K562 (cell line): ENCODE results near the gene AKAP13. TPM values are rescaled to one million over a fixed set of nuclear protein-coding genes. Genes with fewer than 3 reads are reported as not detected.

Experiments used
- ATAC-seq: fragments of 200-7000 bp; cut with Tn5 transposase; 3 replicates; pipeline ENCODE4 v1.9.1; 2020; ENCODE audit warnings: moderate library complexity
- BruUV-seq: library from RNA; stranded (reverse); fragments of 400-500 nt; replicated peaks from 2 replicates; lab custom pipeline; 2021; lab: Mats Ljungman, UMichigan
- CTCF ChIA-PET: fragments of 300-600 bp; formaldehyde crosslinking; extraction: SDS; loops from one replicate; lab custom pipeline; 2021; ENCODE audit warnings: low intra/inter-chr PET ratio; lab: Yijun Ruan, JAX
- POLR2A ChIA-PET: fragments of 300-600, 350-650 bp; sonication (Branson Sonifier 250); formaldehyde crosslinking; extraction: SDS; loops from one replicate; lab custom pipeline; 2021; ENCODE audit warnings: antibody characterized with exemption, inconsistent platforms; lab: Yijun Ruan, JAX
- DNase-seq, 4 experiments: peaks; one replicate each; pipeline versions ENCODE4 v3.0.0 to v3.0.0-alpha.2; 2011 to 2018; ENCODE audit warnings: low spot score in 3 of 4, mixed read lengths in 3 of 4; ENCODE audit errors: extremely low read depth in 1 of 4
- FAIRE-seq: peaks from 2 replicates; lab custom pipeline; 2011; peaks lifted over from hg19 to GRCh38; lab: Jason Lieb, UNC
- H2AFZ ChIP-seq: 2 replicates; pipeline ENCODE4 v1.6.0; 2011; ENCODE audit warnings: low read depth, low read length, control low read depth, inconsistent platforms
- H3K27ac ChIP-seq: fragments of 200-600 bp; 3 replicates; pipeline ENCODE4 v1.8.0; 2011; ENCODE audit warnings: low read depth, mild to moderate bottlenecking, control low read depth, inconsistent platforms, low read length, moderate library complexity, mixed read lengths; ENCODE audit errors: extremely low read depth
- H3K27me3 ChIP-seq, 2 experiments: fragments of 300-600 bp in 1 of 2; 2 replicates in 1 of 2; 3 replicates in 1 of 2; pipeline versions ENCODE4 v1.6.0 to v1.8.0; 2011; ENCODE audit warnings: inconsistent platforms in 2 of 2, low read length in 2 of 2, mild to moderate bottlenecking in 1 of 2, mixed read lengths in 1 of 2, moderate library complexity in 1 of 2; ENCODE audit not compliant: control insufficient read depth in 2 of 2, insufficient read depth in 2 of 2
- H3K36me3 ChIP-seq: fragments of 300-600 bp; 3 replicates; pipeline ENCODE4 v1.8.0; 2011; ENCODE audit warnings: mild to moderate bottlenecking, low read length, inconsistent platforms; ENCODE audit not compliant: control insufficient read depth, insufficient read depth
- H3K4me1 ChIP-seq, 2 experiments: fragments of 200-600 bp in 1 of 2; replicated peaks in 1 of 2; 2 replicates in 1 of 2; 3 replicates in 1 of 2; pipeline versions ENCODE4 v1.5.1 to v1.8.0; 2011; ENCODE audit warnings: inconsistent platforms in 2 of 2, low read length in 2 of 2, mild to moderate bottlenecking in 1 of 2, mixed read lengths in 1 of 2, moderate library complexity in 1 of 2; ENCODE audit not compliant: control insufficient read depth in 2 of 2, insufficient read depth in 2 of 2
- H3K4me2 ChIP-seq: 2 replicates; pipeline ENCODE4 v1.6.1; 2011; ENCODE audit warnings: low read length, control low read depth, inconsistent platforms, mixed read lengths; ENCODE audit not compliant: insufficient read depth
- H3K4me3 ChIP-seq: fragments of 200-600 bp; sonication (generic), shearing (Covaris generic); 2 replicates; pipeline ENCODE4 v1.5.1; 2016; ENCODE audit warnings: control low read depth, inconsistent platforms
- H3K79me2 ChIP-seq: fragments of 200-600 bp; 3 replicates; pipeline ENCODE4 v1.8.0; 2011; ENCODE audit warnings: low read length, inconsistent platforms; ENCODE audit not compliant: control insufficient read depth, insufficient read depth
- H3K9ac ChIP-seq, 2 experiments: 2 replicates each; pipeline versions ENCODE4 v1.6.0 to v1.6.1; 2011; ENCODE audit warnings: low read depth in 2 of 2, low read length in 2 of 2, control low read depth in 1 of 2, inconsistent platforms in 1 of 2, mild to moderate bottlenecking in 1 of 2, mixed read lengths in 1 of 2; ENCODE audit not compliant: insufficient read depth in 1 of 2
- H3K9me1 ChIP-seq: one replicate; pipeline ENCODE4 v1.6.0; 2011; ENCODE audit warnings: inconsistent platforms, mild to moderate bottlenecking, low read length, moderate library complexity; ENCODE audit not compliant: control insufficient read depth, insufficient read depth
- H3K9me3 ChIP-seq: replicated peaks from 2 replicates; pipeline ENCODE4 v1.5.1; 2011; ENCODE audit warnings: low read depth, low read length, inconsistent platforms; ENCODE audit not compliant: control insufficient read depth, insufficient read depth
- H4K20me1 ChIP-seq: replicated peaks from 2 replicates; pipeline ENCODE4 v1.6.1; 2011; ENCODE audit warnings: low read length, inconsistent platforms, mixed read lengths; ENCODE audit not compliant: control insufficient read depth, insufficient read depth
- NFE2L1 ChIP-seq: fragments of 450-650 bp; IDR thresholded peaks from 2 replicates; pipeline ENCODE4 v1.6.1; 2016; ENCODE audit warnings: missing genetic modification characterization, low read depth, mild to moderate bottlenecking, missing compliant biosample characterization, moderate library complexity, borderline replicate concordance
- ZNF57 ChIP-seq: fragments of 450-650 bp; formaldehyde crosslinking; IDR thresholded peaks from 2 replicates; pipeline ENCODE4 v1.4.0; 2020; ENCODE audit warnings: mild to moderate bottlenecking, moderate library complexity
- ZNF717 ChIP-seq: fragments of 250-450 bp; sonication (Bioruptor Pico); IDR thresholded peaks from 2 replicates; pipeline ENCODE4 v1.5.0; 2021
- WGBS: fragments of 100-300 bp; shearing (Covaris generic); methylation state at CpG from one replicate; pipeline ENCODE4 v1.1.6; 2016; ENCODE audit warnings: low coverage, mixed read lengths; ENCODE audit not compliant: insufficient coverage; ENCODE audit errors: missing lambda C conversion rate; 5-methylcytosine and 5-hydroxymethylcytosine counted together
- in situ Hi-C: fragments of 300-500 bp; cut with MboI; formaldehyde crosslinking; loops from 4 replicates; pipeline ENCODE4 v1.15.0; 2018; ENCODE audit warnings: inconsistent platforms, mixed read lengths
- intact Hi-C: fragments of 100-400 bp; cut with micrococcal nuclease; formaldehyde crosslinking; loops from 2 replicates; pipeline ENCODE4 v1.14.2; 2022
- polyA plus RNA-seq, 8 experiments: library from polyadenylated mRNA; depleted of rRNA in 4 of 8; stranded (reverse) in 5 of 8; unstranded in 3 of 8; fragments of >200 nt; fragmentation: Nextera tagmentation in 2 of 8; fragmentation: Illumina TruSeq in 1 of 8; extraction: Ambion mirVana in 2 of 8; extraction: Trizol in 1 of 8; gene quantifications; 2 replicates each; pipeline versions ENCODE4 v1.2.1 to v1.2.3, GENCODE V29; 2011 to 2014; ENCODE audit warnings: inconsistent platforms in 1 of 8, missing spikeins in 1 of 8
- total RNA-seq, 7 experiments: library from RNA; depleted of rRNA in 6 of 7; stranded (reverse); fragments of >200 nt in 6 of 7; fragmentation: Illumina TruSeq in 2 of 7; extraction: Trizol in 2 of 7; gene quantifications; 2 replicates each; pipeline versions ENCODE4 v1.2.1 to v1.2.3, GENCODE V29; 2011 to 2021; ENCODE audit warnings: low replicate concordance in 1 of 7
- TF ChIP-seq, protein P1 (sequence below): fragments of 250-450 bp; sonication (Bioruptor Pico); IDR thresholded peaks from 2 replicates; pipeline ENCODE4 v1.4.0; 2020; ENCODE audit warnings: mild to moderate bottlenecking, moderate library complexity
- TF ChIP-seq, protein P2 (sequence below): IDR thresholded peaks from 2 replicates; pipeline ENCODE4 v1.6.1; 2016; ENCODE audit warnings: missing genetic modification characterization, missing compliant biosample characterization

Gene AKAP13
- total and polyA plus RNA-seq, 9 of the 15 experiments (the other 6 are each of a cell fraction or from before 2014, with no cell fraction given): 0.03 to 1.7 (median 0.42) TPM

- in situ Hi-C loops: no loop called here
- POLR2A ChIA-PET: no interaction called here
- no peak for FAIRE-seq
- Histone ChIP-seq H3K27ac (no peak overlapping the region), H3K27me3 (no peaks in the 10 kb centered on the region), H3K9me1 (no peaks in the 10 kb centered on the region), H3K36me3 (no peaks in the 10 kb centered on the region), H3K4me2 (no peak overlapping the region), H3K79me2 (no peaks in the 10 kb centered on the region), H3K4me1 (no peaks in the 10 kb centered on the region), H4K20me1 (no peaks in the 10 kb centered on the region; the same call in 1 of the 2 replicates)
- no peak for ATAC-seq
- WGBS: 0% methylated on average over 2 of the region's 2 CpGs
- CTCF ChIA-PET: no interaction called here
- no TSS peak for BruUV-seq
- intact Hi-C loops: no loop called here
- no peak for DNase-seq
- TF ChIP-seq ZNF57: no peak
- TF ChIP-seq NFE2L1 (tag): no peak
- TF ChIP-seq, protein P1, sequence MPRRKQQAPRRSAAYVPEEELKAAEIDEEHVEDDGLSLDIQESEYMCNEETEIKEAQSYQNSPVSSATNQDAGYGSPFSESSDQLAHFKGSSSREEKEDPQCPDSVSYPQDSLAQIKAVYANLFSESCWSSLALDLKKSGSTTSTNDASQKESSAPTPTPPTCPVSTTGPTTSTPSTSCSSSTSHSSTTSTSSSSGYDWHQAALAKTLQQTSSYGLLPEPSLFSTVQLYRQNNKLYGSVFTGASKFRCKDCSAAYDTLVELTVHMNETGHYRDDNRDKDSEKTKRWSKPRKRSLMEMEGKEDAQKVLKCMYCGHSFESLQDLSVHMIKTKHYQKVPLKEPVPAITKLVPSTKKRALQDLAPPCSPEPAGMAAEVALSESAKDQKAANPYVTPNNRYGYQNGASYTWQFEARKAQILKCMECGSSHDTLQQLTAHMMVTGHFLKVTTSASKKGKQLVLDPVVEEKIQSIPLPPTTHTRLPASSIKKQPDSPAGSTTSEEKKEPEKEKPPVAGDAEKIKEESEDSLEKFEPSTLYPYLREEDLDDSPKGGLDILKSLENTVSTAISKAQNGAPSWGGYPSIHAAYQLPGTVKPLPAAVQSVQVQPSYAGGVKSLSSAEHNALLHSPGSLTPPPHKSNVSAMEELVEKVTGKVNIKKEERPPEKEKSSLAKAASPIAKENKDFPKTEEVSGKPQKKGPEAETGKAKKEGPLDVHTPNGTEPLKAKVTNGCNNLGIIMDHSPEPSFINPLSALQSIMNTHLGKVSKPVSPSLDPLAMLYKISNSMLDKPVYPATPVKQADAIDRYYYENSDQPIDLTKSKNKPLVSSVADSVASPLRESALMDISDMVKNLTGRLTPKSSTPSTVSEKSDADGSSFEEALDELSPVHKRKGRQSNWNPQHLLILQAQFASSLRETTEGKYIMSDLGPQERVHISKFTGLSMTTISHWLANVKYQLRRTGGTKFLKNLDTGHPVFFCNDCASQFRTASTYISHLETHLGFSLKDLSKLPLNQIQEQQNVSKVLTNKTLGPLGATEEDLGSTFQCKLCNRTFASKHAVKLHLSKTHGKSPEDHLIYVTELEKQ (CRISPR knock-in tag): no peak
- TF ChIP-seq ZNF717 (CRISPR knock-in tag): no peak
- TF ChIP-seq, protein P2, sequence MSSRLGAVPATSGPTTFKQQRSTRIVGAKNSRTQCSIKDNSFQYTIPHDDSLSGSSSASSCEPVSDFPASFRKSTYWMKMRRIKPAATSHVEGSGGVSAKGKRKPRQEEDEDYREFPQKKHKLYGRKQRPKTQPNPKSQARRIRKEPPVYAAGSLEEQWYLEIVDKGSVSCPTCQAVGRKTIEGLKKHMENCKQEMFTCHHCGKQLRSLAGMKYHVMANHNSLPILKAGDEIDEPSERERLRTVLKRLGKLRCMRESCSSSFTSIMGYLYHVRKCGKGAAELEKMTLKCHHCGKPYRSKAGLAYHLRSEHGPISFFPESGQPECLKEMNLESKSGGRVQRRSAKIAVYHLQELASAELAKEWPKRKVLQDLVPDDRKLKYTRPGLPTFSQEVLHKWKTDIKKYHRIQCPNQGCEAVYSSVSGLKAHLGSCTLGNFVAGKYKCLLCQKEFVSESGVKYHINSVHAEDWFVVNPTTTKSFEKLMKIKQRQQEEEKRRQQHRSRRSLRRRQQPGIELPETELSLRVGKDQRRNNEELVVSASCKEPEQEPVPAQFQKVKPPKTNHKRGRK (tag): no peak
- TF ChIP-seq, all 486 proteins: peak for 0
- no peak overlapping the region for H3K9ac ChIP-seq
- H2AFZ ChIP-seq: no peak overlapping the region
- no peak overlapping the region for H3K4me3 ChIP-seq
- H3K9me3 ChIP-seq: no peaks in the 10 kb centered on the region
These were observed 336.8 kb downstream of the AKAP13 start for GRCh38 chr15:85717212-85717611.
